GM10248 (cell line): Measurements from ENCODE around the gene NRSN1.
"Not testable (repeated sequence)": the region's sequence is repeated elsewhere in the genome, so short reads cannot be mapped to it uniquely, and the experiment has no call there.

Experiments used
- CTCF ChIA-PET: fragments of 300-600 bp; sonication (Branson Sonifier 250); formaldehyde crosslinking; extraction: SDS; loops from one replicate; lab custom pipeline; 2021; ENCODE audit warnings: antibody characterized with exemption; lab: Yijun Ruan, JAX
- POLR2A ChIA-PET: fragments of 350-650 bp; sonication (Branson Sonifier 250); formaldehyde crosslinking; extraction: SDS; loops from one replicate; lab custom pipeline; 2020; ENCODE audit warnings: antibody characterized with exemption; lab: Yijun Ruan, JAX
- DNase-seq: peaks from one replicate; pipeline ENCODE4 v3.0.0; 2012; ENCODE audit errors: extremely low spot score
- TF ChIP-seq, protein P1 (sequence below): IDR thresholded peaks from 2 replicates; pipeline ENCODE4 v1.5.1; 2012; ENCODE audit warnings: mild to moderate bottlenecking, low read depth; ENCODE audit errors: extremely low read depth, missing control alignments, control extremely low read depth

NRSN1 gene

GRCh38 chr6:24127316-24127715 is 1.3 kb downstream of the NRSN1 start:
- ChIA-PET CTCF (interaction anchor here (0.9 to 1.1 kb wide), 2 partner anchors 13 to 26 kb away, joined by 3 read pairs; no protein-coding TSS in a partner anchor), POLR2A (no interaction called here)

DNA sequence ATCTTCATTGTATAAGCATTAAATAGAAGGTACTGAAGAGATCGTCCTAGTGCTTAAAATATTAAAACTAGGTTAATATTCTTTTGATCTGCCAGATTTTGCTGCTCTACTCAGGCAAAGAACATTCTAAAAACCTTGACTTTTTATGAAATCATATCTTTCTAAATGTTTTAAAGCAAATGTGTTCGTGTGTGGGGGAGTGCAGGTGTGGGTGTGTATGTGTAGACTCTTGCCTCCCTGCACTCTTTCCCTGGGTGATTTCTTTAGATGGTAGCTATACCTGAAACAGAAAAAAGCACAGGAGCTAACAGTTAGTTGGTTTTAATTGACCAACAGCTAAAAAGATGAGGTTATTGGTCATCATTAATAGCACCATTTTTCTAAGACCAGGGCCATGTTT is 5.7 kb downstream of the NRSN1 start:
- no peak for DNase-seq
- TF ChIP-seq, protein P1, sequence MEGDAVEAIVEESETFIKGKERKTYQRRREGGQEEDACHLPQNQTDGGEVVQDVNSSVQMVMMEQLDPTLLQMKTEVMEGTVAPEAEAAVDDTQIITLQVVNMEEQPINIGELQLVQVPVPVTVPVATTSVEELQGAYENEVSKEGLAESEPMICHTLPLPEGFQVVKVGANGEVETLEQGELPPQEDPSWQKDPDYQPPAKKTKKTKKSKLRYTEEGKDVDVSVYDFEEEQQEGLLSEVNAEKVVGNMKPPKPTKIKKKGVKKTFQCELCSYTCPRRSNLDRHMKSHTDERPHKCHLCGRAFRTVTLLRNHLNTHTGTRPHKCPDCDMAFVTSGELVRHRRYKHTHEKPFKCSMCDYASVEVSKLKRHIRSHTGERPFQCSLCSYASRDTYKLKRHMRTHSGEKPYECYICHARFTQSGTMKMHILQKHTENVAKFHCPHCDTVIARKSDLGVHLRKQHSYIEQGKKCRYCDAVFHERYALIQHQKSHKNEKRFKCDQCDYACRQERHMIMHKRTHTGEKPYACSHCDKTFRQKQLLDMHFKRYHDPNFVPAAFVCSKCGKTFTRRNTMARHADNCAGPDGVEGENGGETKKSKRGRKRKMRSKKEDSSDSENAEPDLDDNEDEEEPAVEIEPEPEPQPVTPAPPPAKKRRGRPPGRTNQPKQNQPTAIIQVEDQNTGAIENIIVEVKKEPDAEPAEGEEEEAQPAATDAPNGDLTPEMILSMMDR: no peak
- CTCF ChIA-PET: no interaction called here
- POLR2A ChIA-PET: no interaction called here

More at GRCh38 chr6:24127316-24127715, 1.3 kb downstream of the NRSN1 start:
- TF ChIP-seq, protein P1: no peak
- DNase-seq: no peak

- CTCF ChIA-PET: no interaction called here
- TF ChIP-seq, protein P1: no peak
- POLR2A ChIA-PET: no interaction called here
- DNase-seq: no peak
These were observed 13.1 kb downstream of the NRSN1 start for GRCh38 chr6:24139080-24139479.

DNA sequence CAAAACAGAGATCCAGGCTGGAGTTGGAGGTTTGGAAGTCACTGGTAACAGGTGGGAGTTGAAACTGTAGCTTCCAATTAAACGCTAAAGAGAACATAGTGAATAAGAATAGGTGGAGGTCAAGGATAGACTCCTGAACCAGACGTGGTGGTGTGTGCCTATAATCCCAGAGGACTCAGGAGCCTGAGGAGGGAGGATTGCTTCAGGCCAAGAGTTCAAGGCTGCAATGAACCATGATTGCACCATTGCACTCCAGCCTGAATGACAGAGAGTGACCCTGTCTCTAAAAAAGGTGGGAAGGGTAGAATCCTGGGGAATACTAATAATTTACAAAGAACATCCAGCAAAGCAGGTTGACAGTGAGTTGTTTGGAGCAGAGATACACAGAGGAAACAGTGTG is 13.6 kb downstream of the NRSN1 start:
- ChIA-PET CTCF (interaction anchor here (1.3 kb wide), 1 partner anchor 12 kb away, joined by 3 read pairs; no protein-coding TSS in a partner anchor), POLR2A (no interaction called here)
- DNase-seq: no peak
- TF ChIP-seq, protein P1: no peak

DNA sequence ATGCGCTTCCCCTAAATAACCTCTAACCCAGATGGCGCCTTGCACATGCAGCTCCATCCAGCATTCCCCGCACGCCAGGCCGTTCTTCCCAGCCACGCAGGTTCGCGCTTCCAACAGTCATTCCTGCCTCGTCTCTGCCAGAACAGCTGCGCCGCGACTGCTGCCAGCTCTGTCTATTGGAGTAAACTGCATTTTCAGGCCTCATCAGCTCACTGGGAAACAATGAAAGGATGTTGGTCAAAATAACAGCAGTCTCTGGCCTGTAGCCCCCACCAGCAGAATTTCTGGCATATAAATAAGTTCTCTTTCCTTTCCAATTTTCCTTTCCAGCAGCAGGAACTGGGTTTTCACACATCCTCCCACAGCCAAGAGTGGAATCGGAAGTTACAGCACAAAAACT is 14.6 kb downstream of the NRSN1 start:
- DNase-seq: no peak
- CTCF ChIA-PET: interaction anchor here (1.3 kb wide), 1 partner anchor 13 kb away, joined by 3 read pairs; no protein-coding TSS in a partner anchor
- POLR2A ChIA-PET: no interaction called here
- TF ChIP-seq, protein P1: no peak

DNA sequence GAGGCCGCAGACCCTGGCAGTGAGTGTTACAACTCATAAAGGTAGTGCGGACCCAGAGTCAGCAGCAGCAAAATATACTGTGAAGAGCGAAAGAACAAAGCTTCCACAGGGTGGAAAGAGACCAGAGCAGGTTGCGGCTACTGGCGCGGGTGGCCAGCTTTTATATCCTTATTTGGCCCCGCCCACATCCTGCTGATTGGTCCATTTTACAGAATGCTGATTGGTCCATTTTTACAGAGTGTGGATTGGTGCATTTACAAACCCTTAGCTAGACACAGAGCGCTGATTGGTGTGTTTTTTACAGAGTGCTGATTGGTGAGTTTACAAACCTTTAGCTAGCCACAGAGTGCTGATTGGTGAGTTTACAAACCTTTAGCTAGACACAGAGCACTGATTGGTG is 16.7 kb downstream of the NRSN1 start:
- not testable (repeated sequence) for DNase-seq
- CTCF ChIA-PET: interaction anchor here (3.2 kb wide), 1 partner anchor 15 kb away, joined by 14 read pairs; no protein-coding TSS in a partner anchor

DNA sequence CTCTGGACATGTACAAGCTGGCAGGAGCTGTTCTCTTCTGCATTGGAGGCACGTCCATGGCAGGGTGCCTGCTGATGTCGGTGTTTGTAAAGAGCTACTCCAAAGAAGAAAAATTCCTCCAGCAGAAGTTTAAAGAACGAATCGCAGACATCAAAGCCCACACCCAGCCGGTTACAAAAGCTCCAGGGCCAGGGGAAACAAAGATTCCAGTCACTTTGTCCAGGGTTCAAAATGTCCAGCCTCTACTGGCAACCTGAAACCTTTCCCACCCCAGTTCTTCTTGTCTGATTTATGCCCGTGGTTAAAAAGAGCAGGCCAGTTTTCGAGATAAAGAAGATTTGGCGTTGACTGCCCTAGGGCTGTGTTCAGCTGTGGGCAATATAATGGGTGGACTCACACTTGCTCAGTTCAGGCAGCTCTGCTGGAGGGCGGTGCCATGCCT is 19.7 kb downstream of the NRSN1 start:
- ChIA-PET POLR2A (no interaction called here), CTCF (interaction anchor here (3.2 kb wide), 1 partner anchor 12 kb away, joined by 14 read pairs; no protein-coding TSS in a partner anchor)
- TF ChIP-seq, protein P1: no peak
- DNase-seq: no peak

More for the DNA sequence above, 16.7 kb downstream of the NRSN1 start:
- POLR2A ChIA-PET: not testable (repeated sequence)
